Measurements from ENCODE around the gene LRBA.
"Not testable (repeated sequence)": the region's sequence is repeated elsewhere in the genome, so short reads cannot be mapped to it uniquely, and the experiment has no call there.

Gene LRBA

GRCh38 chr4:151014521-151015458 lies at the start of gene LRBA:
Gene LRBA (minus strand): TSS chr4:151015284. CDS start chr4:151014642, 642 bp downstream.
- peak; percentile 75 for DNase-seq (ENCODE audit: low read depth)

GRCh38 chr4:151063143-151063542 lies 48.1 kb upstream of the LRBA start:
- DNase-seq (ENCODE audit: low read depth) = not testable (repeated sequence)

GRCh38 chr4:151055539-151055938 lies 40.5 kb upstream of the LRBA start:
- no peak for DNase-seq (ENCODE audit: low read depth)

- DNase-seq (ENCODE audit: low read depth) = no peak
Measured at GRCh38 chr4:151052785-151053184, 37.7 kb upstream of the LRBA start.

- DNase-seq (ENCODE audit: low read depth) = no peak
Measured at GRCh38 chr4:151049430-151049884, 34.4 kb upstream of the LRBA start.

GRCh38 chr4:151048913-151049312 lies 33.8 kb upstream of the LRBA start:
- DNase-seq (ENCODE audit: low read depth) = no peak

GRCh38 chr4:151046609-151047008 lies 31.5 kb upstream of the LRBA start:
- no peak for DNase-seq (ENCODE audit: low read depth)

- no peak for DNase-seq (ENCODE audit: low read depth)
Measured at GRCh38 chr4:151045907-151046306, 30.8 kb upstream of the LRBA start.

GRCh38 chr4:151043803-151044515 lies 28.9 kb upstream of the LRBA start:
- no peak for DNase-seq (ENCODE audit: low read depth)

- no peak for DNase-seq (ENCODE audit: low read depth)
Measured at GRCh38 chr4:151039733-151040132, 24.6 kb upstream of the LRBA start.

- no peak for DNase-seq (ENCODE audit: low read depth)
Measured at GRCh38 chr4:151038452-151039157, 23.5 kb upstream of the LRBA start.

- no peak for DNase-seq (ENCODE audit: low read depth)
Measured at GRCh38 chr4:151035911-151036310, 20.8 kb upstream of the LRBA start.

- DNase-seq (ENCODE audit: low read depth) = no peak
Measured at GRCh38 chr4:151035328-151035727, 20.2 kb upstream of the LRBA start.

GRCh38 chr4:151034829-151035228 lies 19.7 kb upstream of the LRBA start:
- no peak for DNase-seq (ENCODE audit: low read depth)

- no peak for DNase-seq (ENCODE audit: low read depth)
Measured at GRCh38 chr4:151031831-151032605, 16.9 kb upstream of the LRBA start.

GRCh38 chr4:151029537-151029936 lies 14.5 kb upstream of the LRBA start:
- no peak for DNase-seq (ENCODE audit: low read depth)

GRCh38 chr4:151029006-151029405 lies 13.9 kb upstream of the LRBA start:
- DNase-seq (ENCODE audit: low read depth) = not testable (repeated sequence)

GRCh38 chr4:151025759-151026158 lies 10.7 kb upstream of the LRBA start:
- no peak for DNase-seq (ENCODE audit: low read depth)

GRCh38 chr4:151022586-151022985 lies 7.5 kb upstream of the LRBA start:
- DNase-seq (ENCODE audit: low read depth) = no peak

- DNase-seq (ENCODE audit: low read depth) = no peak
Measured at GRCh38 chr4:151021637-151022334, 6.7 kb upstream of the LRBA start.
